ELR (cell line): ENCODE results near the gene MTO1.
"Not testable (repeated sequence)": the region's sequence is repeated elsewhere in the genome, so short reads cannot be mapped to it uniquely, and the experiment has no call there.

Experiments
- DNase-seq: peaks from one replicate; pipeline ENCODE4 v3.0.0-alpha.2; 2015; ENCODE audit warnings: low read depth

The MTO1 gene

GRCh38 chr6:73461537-73462350 lies at the start of gene MTO1:
MTO1 (plus strand) TSS chr6:73461737; CDS start chr6:73461855, 118 bp downstream.
- peak; percentile 95 for DNase-seq

- DNase-seq: no peak
These were observed 48.4 kb upstream of the MTO1 start for GRCh38 chr6:73413102-73413501.

- peak; percentile 23 for DNase-seq
These were observed 43.3 kb upstream of the MTO1 start for GRCh38 chr6:73418081-73418741.

GRCh38 chr6:73421534-73421933 lies 40.0 kb upstream of the MTO1 start:
- DNase-seq: no peak

GRCh38 chr6:73435236-73435635 lies 26.3 kb upstream of the MTO1 start:
- DNase-seq: no peak

GRCh38 chr6:73443555-73443954 lies 18.0 kb upstream of the MTO1 start:
- DNase-seq: no peak

- peak; percentile 74 for DNase-seq
These were observed 10.1 kb upstream of the MTO1 start for GRCh38 chr6:73451223-73452106.

GRCh38 chr6:73452107-73452461 lies 9.5 kb upstream of the MTO1 start, which contains the start of gene CGAS:
CGAS (minus strand) TSS chr6:73452297; CDS start chr6:73452181, 116 bp downstream.
- peak; percentile 88 for DNase-seq

- peak; percentile 16 for DNase-seq
These were observed 5.5 kb upstream of the MTO1 start for GRCh38 chr6:73455865-73456629.

GRCh38 chr6:73459474-73459873 lies 2.1 kb upstream of the MTO1 start:
- DNase-seq: not testable (repeated sequence)

GRCh38 chr6:73460056-73460455 lies 1.5 kb upstream of the MTO1 start:
- no peak for DNase-seq

- DNase-seq: no peak
These were observed 10.3 kb downstream of the MTO1 start for GRCh38 chr6:73471686-73472290.

GRCh38 chr6:73476723-73477122 lies 15.2 kb downstream of the MTO1 start:
- no peak for DNase-seq

- no peak for DNase-seq
These were observed 15.9 kb downstream of the MTO1 start for GRCh38 chr6:73477407-73477806.

GRCh38 chr6:73481969-73482368 lies 20.4 kb downstream of the MTO1 start:
- no peak for DNase-seq

GRCh38 chr6:73484438-73484837 lies 22.9 kb downstream of the MTO1 start:
- DNase-seq: no peak

- DNase-seq: no peak
These were observed 25.9 kb downstream of the MTO1 start for GRCh38 chr6:73487473-73487872.

- peak; percentile 11 for DNase-seq
These were observed 29.8 kb downstream of the MTO1 start for GRCh38 chr6:73491377-73491776.

GRCh38 chr6:73497915-73498314 lies 36.4 kb downstream of the MTO1 start:
- no peak for DNase-seq

- DNase-seq: no peak
These were observed 41.7 kb downstream of the MTO1 start for GRCh38 chr6:73503027-73503772.

- no peak for DNase-seq
These were observed 42.6 kb downstream of the MTO1 start for GRCh38 chr6:73504160-73504559.
